ENCODE results near the gene RBMS1.
"Not testable (repeated sequence)": the region's sequence is repeated elsewhere in the genome, so short reads cannot be mapped to it uniquely, and the experiment has no call there.

RBMS1 gene

GRCh38 chr2:160430001-160430344 lies 63.6 kb downstream of the RBMS1 start:
- DNase-seq, result no peak

DNA sequence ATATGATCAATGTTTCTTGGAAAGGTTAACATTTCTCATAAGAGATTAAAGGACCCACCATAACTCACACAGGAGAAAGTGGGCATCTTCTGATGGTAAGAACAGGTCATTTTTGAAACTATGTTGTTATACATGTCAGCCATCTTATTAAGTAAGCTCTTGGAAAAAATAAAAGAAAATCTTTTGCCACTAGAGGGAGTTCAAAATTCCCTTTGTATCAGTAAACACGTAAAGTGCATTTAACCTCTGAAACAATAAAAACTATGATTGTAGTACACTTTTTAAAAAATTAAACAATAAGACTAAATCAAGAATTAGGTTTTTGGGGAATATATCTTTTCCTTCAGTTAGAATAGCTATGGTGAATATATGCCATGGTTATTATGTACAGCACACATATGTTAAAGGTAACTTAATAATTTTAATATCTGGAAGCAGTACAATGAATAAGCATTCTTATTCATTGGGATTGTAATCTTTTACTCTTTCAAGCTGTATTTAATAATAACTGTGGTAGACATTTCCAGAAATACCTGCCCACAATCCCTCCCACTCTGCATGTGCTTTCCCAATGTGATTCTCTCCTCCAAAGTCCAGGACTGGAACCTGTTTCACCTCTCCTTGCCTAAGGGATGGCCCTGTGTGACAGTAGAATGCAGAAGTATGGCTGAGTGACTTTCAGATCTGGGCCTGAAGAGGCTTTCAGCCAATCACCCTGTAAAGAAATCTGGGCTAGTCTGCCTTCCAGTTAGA lies 64.2 kb downstream of the RBMS1 start:
- peak; percentile 13 for DNase-seq

DNA sequence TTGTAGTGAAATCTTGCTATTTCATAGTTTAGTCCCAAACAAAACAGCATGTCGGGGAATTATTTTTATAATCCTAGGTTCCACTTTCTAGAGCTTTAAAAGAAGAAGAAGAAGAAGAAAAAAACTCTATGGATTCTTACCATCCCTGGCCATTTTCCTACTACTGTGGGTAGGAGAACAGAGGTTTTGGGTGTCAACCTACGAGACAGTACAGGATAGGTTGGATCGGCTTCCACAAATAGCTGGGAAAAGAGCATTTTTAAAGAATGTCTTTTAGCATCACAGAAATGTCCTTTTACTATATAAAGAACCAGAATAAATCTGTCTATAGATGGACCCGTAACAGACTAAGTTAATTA lies 65.2 kb downstream of the RBMS1 start:
- DNase-seq, result no peak

DNA sequence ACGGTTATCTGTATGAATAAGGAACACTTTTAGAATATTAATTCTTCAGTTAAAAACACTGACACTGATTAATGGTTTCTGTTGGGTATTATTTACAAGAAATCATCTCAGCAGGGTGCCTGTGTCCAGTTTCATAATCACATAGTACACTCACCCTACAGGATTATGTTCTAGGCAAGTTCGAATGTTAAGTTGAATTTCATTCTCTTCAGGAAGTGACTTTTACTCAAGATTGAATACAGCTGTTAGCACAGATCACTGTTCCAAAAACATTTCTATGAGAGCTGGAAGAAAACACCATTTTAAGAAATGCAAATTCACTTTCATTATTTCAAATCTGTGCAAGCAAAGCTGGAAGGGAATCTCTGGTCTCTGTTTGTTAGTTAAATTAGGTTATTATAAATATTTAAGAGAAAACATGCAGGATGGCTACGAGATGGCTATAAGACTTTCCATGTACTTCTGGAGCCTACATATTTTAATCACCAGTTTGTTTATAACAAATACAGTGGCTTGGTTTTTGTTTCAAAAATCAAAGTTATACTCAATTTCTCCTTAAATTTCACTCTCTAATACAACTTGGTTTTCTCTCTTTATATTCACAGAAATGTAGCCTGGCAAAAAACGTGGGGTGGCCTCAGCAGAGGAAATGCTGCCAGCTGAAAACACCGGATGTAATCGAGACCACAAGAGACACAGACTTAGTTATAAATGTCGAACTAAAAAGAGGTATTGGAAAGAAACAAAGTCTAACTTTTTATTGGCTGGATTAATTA lies 65.8 kb downstream of the RBMS1 start:
- DNase-seq, result no peak

DNA sequence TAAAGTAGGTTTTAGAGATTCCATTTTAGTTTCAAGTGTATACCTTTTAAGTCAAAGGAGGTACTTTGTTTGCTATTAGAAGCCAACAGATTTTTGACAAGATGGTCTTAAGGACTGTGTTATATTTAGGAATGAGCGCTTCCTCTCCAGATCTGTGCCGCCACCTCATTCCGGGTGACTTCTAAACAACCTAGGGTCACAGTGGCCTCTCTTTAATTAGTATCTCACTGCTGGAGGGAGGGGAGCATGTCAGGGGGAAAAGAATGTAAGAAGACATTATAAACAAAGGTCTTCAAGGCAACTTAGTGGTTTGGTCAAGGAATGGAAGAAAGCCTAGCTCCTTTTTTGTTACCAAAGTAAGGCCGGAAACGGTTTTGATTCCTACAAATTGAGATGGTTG lies 67.0 kb downstream of the RBMS1 start:
- no peak for DNase-seq

DNA sequence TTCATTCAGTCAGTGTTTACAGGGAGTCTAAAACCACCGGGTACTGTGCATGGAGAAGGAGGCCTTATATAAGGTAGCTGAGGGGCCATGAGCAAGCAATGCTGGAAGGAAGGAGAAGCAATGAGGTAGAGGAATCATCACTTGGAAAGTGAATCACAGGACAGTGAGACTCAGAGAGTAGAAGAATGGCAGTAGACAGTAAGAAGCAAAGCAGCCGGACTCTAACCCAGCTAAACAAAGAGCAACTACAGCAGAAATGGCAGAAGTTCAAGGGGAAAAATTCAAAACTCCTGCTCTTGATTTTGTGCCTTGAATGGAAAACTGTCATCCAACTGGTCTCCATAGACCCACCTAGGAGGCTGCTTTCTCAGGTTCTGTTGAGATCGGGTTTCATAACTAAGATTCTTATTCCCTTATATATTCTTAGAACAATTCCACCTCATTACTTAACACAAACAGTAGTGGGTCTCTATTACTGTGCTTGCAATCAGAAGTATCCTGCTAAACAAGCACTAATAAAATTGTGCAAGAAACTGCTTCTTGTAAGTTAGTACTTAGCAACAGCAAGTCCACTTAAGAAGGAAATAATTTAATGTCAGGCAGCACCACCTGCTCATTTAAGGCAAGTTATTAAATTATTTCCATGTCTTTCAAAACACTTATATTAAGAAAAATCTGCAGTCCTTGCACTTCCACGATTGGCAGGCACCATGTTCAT lies 68.0 kb downstream of the RBMS1 start:
- no peak for DNase-seq

- DNase-seq, result no peak
Measured at GRCh38 chr2:160423126-160423525, 70.5 kb downstream of the RBMS1 start.

- DNase-seq, result not testable (repeated sequence)
Measured at GRCh38 chr2:160421646-160422501, 71.7 kb downstream of the RBMS1 start.

DNA sequence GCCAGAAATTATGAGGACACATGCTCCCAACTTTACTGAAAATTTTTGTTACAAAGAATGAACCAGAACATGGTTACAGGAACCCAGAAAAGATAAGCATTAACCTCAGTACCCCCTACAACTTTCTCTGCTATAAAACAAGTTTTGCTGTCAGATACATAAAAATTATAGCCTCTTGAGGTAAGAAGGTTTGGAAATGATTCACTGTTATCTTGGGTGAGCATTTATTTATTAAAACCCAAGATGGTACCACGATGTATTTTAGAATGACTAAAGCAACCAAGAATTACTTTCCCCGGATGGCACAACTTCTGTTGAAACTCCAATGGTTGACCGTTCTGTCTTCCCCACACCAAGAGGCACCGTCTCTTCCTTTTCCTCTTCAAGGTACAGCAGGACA lies 72.9 kb downstream of the RBMS1 start:
- DNase-seq, result no peak

DNA sequence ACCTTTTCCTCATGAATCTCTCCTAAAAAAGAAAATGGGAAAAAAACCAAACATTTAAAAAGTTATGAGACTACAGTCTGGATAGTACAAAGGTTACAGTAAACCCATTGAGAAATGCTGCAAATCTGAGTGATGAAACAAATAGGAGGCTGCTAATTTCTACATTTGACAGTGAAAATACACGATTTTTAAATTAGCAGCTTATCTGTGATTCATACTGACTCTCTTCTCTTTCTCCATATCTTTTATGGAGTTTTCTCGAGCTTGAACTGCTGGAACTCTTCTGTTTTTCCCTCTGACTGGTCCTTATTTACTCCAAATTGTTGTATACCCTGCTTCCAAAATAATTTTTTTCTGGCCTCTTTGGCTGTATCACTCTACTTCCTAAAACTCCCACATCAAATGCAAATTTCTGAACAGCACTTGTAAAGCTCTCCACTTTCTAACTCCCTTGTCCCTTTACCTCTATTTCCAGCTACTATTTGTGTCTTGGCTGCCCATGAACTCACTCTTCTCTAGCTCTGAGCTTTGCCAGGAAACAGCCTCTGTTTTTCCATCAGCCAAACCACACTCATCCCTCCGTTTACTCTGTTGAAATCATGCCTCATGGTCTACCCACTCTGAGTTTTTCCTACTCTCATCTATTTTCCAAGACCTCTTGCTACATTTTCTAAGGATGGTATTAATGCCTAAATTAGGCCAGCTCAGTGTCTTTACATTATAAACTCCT lies 73.7 kb downstream of the RBMS1 start:
- no peak for DNase-seq

DNA sequence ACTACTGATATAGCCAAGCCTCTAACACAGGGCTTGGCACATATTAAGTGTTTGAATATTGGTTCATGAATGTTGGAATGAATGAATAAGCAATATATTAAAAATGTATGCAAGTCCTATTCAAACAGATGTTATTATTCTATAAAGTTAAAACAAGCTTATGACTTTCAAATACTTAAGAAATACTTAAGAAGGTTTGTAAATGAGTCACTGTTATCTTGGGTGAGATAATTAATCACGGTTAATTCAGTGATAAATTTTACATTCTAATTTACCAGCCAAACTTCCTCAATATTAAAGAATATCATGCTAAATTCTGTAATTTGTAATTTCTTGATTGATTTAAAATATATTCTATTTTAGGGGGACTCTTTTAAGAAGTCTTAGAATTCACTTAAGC lies 74.8 kb downstream of the RBMS1 start:
- DNase-seq, result no peak

- no peak for DNase-seq
Measured at GRCh38 chr2:160418398-160418765, 75.2 kb downstream of the RBMS1 start.

GRCh38 chr2:160417745-160418397 lies 75.7 kb downstream of the RBMS1 start:
- DNase-seq, result no peak

DNA sequence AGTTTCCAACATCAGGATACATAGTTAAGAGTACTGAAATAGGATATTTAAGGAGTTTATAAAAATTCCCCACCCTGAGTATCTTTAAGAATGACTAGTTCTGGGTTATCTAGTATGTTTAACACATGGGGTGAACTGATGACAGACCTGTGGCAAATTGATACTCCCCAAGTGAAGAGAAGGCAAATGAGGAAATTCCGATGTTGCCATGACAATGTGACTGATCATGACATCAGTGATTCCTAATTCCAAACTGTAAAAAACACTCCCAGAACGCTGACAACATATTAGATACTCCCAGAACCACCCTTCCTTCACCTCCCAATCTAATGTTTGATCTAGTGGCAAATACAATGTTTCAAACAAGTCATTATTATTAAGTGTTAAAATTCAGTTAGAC lies 77.6 kb downstream of the RBMS1 start:
- no peak for DNase-seq

GRCh38 chr2:160411955-160412354 lies 81.7 kb downstream of the RBMS1 start:
- DNase-seq, result no peak

DNA sequence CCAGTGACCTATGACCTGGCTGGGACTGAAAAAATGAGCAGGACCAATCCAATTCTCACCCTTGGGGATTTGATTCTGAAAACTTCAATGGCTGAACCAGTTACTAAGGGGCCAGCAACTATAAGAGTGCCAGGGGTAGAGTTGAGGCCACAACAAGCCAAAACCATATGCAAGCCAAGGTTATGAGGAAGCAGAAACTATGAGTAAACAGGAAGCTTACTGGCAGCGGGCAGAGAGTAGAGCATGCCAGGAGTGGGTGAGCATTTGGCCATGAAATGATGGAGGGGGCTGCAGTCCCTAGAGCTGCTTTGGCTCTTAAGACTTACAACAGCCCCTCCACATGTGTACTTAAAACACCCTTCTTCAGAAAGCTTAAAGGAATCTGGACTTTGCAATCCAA lies 82.4 kb downstream of the RBMS1 start:
- no peak for DNase-seq

GRCh38 chr2:160409480-160409879 lies 84.1 kb downstream of the RBMS1 start:
- no peak for DNase-seq

DNA sequence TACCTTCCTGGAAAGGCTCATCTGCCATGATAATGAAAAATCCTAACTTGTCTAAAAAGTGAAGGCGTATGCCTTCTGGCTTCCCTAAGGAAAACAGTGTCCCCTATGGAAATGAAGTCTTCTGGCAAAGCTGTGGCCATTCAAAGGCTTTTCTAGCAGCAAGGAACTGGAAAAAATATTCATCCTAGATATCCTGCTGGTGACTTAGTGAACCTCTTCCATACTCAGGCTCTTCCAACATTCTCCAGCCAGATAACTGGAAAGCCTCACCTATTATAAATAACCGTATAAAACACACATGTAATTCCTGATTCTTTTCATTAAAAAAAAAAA lies 84.7 kb downstream of the RBMS1 start:
- DNase-seq, result no peak

DNA sequence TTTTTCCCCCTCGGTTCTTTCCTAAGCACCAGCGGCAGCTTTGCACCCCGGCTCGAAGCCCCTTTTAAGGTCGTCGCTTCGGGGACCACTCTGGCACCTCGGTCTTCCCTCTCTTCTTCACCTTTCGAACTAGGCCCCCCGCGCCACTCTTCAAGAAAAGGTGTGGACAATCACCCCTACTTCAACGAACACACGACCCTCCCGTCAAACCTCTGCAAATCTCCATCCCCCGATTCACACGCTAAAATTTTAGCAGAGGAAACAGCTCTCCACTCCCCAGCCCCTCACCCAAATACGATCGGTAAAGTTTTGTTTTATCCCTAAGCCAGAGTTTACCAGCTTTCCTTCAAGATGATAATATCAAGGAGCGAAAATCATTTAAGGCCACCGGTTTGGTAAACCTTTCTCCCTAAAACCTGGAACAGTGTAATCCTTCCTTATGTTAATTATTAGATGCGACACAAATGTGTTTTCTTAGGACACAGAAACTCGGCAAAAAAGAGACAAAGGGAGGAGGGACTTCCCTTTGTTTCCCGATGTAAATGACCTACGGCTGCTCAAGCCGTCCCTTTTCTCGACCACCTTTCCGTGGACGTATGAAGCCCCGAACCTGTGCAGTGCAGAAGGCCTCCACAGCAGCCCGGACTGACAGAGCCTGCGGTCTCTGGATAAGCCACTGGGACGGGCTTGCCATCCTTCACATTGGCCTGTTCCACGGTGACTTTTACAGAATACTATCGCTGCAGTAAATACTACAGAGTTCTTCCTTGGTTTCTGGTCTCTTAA lies 85.2 kb downstream of the RBMS1 start:
- DNase-seq, result no peak

DNA sequence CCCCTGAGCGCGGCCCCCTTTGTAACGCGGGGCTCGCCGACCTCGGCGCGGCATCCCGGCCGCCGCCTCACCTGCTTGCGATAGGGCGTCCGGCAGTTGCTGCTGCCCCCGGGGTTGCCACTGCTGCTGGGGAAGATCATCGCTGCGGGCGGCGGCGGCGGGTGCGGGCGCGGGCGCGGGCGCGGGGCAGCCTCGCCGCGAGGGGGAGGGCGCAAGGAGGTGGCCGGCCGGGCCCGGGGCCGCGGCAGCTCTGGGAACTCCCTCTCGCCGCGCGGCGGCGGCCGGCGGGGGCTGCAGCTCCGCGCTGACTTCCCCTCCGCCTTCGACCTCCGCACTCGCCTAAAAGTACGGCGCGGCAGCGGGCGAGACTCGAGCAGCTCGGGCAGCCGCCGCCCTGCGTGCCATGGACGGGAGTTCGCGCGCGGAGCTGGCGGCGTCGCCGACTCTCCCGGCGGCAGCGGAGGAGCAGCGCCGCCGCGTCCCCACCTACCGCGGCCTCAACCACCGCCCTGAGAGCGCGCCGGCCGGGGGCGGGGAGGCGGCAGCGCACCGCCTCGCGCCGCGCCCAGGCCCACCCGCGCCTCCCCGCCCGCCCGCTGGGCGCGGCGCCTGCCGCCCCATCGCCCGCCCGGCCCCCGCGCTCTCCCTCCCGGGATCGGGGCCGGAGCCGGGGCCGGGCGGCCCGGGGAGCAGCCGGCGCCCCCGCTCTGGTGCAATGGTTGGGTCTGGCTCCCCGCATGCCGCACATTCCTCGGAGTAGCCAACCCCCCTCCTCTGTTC lies 86.0 kb downstream of the RBMS1 start:
- DNase-seq, result no peak
